Fibroblast of peridontal ligament (primary cell): ENCODE data around the gene RPL15.
A peak's percentile ranks its signal among the peaks of the same experiment; 100 is the strongest.
"Not testable (repeated sequence)": the region's sequence is repeated elsewhere in the genome, so short reads cannot be mapped to it uniquely, and the experiment has no call there.

Experiments
- DNase-seq: peaks from one replicate; pipeline ENCODE4 v3.0.0-alpha.2; 2010; ENCODE audit errors: extremely low read depth

RPL15 gene

GRCh38 chr3:23889386-23889785 lies 27.5 kb upstream of the RPL15 start:
- no peak for DNase-seq

GRCh38 chr3:23889950-23890349 lies 27.0 kb upstream of the RPL15 start:
- no peak for DNase-seq

GRCh38 chr3:23894254-23895061 lies 22.5 kb upstream of the RPL15 start:
- no peak for DNase-seq

- no peak for DNase-seq
Observed at GRCh38 chr3:23895181-23895580, 21.8 kb upstream of the RPL15 start.

DNA sequence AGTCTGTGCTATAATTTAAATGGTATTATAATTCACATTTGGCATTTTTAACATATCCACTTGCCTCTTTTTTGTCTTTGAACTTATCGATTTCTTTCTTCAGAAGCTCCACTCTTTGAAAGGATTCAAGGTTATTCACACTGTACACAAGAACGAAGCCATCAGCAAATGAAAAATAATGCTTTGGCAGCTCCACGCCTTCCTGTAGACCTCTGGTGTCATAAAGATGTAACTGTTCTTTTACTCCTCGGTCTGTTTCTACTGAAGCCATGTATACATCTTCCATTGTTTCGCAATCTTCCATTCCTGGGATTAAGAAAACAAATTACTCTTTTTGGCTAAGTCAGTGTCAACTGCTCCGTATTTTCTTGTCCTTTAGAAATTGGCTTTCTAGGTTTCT lies 16.2 kb upstream of the RPL15 start:
- DNase-seq: peak; percentile 33

GRCh38 chr3:23904545-23904944 lies 12.4 kb upstream of the RPL15 start:
- no peak for DNase-seq

DNA sequence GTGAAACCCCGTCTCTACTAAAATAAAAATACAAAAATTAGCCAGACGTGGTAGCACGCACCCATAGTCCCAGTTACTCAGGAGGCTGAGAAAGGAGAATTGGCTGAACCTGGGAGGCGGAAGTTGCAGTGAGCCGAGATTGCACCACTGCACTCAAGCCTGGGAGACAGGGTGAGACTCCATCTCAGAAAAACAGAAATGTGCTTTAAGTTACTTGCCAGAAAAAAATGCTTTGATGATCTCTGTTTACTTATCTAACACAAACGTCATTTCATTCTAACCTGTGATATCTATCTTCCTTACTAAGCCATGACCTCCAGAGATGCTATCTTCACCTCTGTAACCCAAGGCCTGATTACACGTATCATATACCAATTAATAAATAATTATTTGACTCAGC lies 7.6 kb upstream of the RPL15 start:
- no peak for DNase-seq

DNA sequence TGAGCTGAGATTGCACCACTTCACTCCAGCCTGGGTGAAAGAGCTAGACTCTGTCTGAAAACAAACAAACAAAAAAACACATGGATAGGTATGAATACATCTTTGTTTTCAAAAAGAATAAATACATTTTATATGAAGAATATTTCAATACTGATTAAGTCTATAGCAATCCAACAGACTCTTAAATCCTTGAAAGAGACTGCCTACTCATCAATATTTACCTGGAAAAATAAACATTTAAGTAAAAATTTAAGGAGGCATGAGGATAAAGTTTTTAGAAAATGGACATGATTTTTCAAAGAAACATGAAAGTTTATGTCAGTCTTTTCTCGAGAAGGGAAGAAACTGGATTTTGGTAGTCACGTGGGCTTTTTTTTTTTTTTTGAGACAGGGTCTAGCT lies 5.5 kb upstream of the RPL15 start:
- DNase-seq: no peak

- not testable (repeated sequence) for DNase-seq
Observed at GRCh38 chr3:23912335-23912734, 4.6 kb upstream of the RPL15 start.

DNA sequence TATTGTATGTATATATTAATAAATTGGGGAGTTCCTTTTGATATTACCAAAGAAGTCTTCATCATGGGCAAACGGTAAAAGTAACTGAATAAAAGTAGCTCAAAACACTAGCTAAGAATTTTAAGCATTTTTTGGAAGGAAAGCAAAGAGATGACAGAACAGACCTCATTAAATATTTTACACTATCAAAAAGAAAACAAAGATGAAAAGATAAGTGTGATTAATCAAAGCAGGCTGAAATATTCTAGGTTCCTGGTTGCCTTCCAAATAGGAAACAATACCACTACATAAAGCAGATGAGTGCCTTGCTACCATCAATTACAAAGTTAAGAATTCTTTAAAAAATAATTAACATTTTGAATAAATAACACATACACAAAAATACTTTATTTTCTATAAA lies 3.8 kb upstream of the RPL15 start:
- no peak for DNase-seq

DNA sequence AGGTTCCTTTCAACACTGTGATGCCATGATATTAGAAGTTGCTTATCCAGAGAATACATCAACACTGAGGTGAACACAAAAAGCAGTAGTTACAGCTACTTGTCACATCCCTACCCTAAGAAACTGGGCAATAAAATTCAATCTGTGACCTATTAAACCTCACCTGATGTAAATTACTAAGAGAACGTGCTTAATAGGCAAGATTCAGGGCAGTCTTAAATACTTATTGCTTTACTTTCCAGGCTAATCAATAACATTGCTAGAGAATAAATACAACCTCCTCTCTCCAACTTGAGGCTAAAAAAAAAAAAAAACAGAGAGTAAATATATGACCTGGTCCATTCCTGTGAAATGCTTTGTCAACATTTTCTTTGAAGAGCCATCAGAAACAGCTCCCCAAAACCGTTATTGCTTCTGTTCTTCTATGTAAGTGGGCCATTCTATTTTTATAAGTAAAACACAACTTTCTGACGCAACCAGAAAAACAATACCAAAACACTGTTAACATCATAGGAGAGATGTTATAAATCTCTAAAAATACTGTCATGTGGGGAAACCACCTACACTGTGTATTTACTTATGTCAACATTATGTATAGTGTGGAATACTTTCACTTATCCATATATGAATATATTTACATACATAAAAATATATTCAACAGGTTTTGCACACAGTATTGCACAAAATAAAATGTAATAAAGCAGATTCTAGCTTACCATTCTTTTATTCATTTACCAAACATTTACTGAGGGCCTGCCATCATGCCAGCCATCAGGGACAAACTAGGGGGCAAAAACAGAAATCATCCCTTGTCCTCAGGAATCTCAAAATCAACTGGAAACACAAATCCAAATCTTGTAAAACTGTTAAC lies 2.8 kb upstream of the RPL15 start:
- DNase-seq: no peak

GRCh38 chr3:23915537-23916108 lies 1.3 kb upstream of the RPL15 start:
- peak; percentile 46 for DNase-seq

DNA sequence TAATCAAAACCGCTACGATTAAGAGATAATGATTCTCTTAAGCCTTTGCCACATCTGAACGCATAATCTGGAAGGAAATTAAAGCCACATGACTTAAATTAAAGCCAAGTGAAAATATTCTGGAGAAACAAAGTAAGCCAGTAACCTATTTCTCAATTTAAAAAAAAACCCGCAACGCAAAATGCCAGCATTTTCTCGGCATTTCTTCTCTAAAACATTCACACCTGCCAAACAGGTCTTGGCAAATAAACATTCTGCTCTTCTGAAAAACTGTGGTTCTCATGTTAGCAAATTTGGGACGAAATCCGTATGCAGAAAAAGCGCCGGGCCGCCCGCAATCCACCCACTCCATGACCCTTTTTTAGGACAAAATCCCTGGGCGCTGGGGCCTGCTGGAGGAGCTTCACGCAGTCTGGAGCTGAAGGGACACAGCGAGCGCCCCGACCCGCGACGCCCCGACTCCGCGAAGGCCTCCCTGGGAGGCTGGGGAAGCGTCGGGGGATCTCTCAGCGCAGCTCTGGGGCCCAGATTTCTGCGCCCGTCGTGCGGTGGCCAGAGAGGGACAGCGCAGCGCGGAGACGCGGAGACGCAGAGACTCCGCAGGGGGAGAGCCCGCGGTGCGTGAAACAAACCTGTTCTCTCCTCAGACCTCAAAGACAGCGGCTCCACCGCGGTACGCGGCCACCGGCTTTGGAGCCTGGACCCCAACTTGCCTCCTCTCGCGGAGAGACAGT lies 613 bp upstream of the RPL15 start:
- DNase-seq: peak; percentile 39

DNA sequence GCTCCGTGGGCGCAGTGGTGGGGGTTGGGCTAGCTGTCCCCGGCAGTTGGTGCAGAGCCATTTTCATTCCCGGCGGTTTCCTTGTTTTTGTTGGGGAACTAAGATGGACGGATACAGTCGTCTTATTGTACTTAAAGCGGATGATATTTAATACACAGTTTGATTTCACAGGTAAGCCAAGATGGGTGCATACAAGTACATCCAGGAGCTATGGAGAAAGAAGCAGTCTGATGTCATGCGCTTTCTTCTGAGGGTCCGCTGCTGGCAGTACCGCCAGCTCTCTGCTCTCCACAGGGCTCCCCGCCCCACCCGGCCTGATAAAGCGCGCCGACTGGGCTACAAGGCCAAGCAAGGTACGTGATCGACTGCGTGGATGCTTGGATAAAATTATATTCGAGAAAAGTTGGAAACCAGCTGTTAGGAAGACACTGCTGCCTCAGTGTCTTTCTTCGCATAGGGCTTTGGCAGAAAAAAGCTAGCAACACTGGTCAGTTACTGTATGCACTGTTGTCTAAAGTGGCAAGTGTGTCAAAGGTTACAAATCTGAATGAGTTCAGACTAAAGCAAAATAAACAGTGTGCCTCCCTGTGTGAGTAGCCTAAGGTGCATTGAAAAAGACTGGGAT lies 859 bp downstream of the RPL15 start:
- peak; percentile 35 for DNase-seq

DNA sequence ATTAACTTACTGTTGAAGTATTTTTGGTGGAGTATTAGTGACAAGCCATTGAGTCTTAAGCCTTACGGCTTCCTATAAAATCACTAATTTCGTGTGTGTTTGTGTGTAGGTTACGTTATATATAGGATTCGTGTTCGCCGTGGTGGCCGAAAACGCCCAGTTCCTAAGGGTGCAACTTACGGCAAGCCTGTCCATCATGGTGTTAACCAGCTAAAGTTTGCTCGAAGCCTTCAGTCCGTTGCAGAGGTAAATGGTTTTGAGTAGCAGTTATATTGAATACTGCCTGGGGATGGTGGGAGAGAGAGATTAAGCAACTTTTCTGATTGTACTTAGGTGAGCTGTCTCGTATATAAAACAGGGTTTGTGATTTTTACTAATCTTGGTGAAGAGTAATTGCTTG lies 1.4 kb downstream of the RPL15 start:
- not testable (repeated sequence) for DNase-seq

GRCh38 chr3:23919628-23920027 lies 2.7 kb downstream of the RPL15 start:
- no peak for DNase-seq

GRCh38 chr3:23920151-23920655 lies 3.3 kb downstream of the RPL15 start:
- DNase-seq: no peak

- no peak for DNase-seq
Observed at GRCh38 chr3:23921052-23921511, 4.2 kb downstream of the RPL15 start.

DNA sequence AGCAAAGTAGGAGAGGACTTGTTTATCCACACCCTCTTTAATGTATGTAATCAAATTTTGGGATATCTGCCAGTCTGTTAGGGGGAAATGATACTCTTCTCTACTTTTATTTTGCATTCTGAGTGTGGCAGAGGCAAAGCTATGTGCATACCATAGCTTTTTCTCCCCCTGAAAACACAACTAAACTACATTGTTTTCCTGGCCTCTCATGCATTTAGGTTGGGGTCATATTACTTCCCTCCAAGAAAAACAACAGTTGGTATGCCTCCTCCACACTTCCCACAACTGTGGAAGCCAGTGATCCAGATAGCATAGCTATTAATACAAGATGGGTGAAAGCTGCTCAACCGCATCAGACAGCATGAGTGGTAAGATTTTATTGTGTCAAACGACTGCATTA lies 6.9 kb downstream of the RPL15 start:
- peak; percentile 54 for DNase-seq

- no peak for DNase-seq
Observed at GRCh38 chr3:23926246-23926645, 9.3 kb downstream of the RPL15 start.

- DNase-seq: peak; percentile 36
Observed at GRCh38 chr3:23926736-23927135, 9.8 kb downstream of the RPL15 start.
